ENCODE results near the gene SRGN.
"Not testable (repeated sequence)": the region's sequence is repeated elsewhere in the genome, so short reads cannot be mapped to it uniquely, and the experiment has no call there.

The SRGN gene

GRCh38 chr10:69087590-69088470 is at the start of gene SRGN:
Gene SRGN (plus strand): TSS chr10:69088103. CDS start chr10:69088158, 55 bp downstream.
- DNase-seq (ENCODE audit: low spot score): no peak

- not testable (repeated sequence) for DNase-seq (ENCODE audit: low spot score)
Measured at GRCh38 chr10:69040904-69041303, 47.0 kb upstream of the SRGN start.

GRCh38 chr10:69042417-69042816 is 45.5 kb upstream of the SRGN start:
- DNase-seq (ENCODE audit: low spot score): no peak

- DNase-seq (ENCODE audit: low spot score): no peak
Measured at GRCh38 chr10:69042838-69043237, 45.1 kb upstream of the SRGN start.

- no peak for DNase-seq (ENCODE audit: low spot score)
Measured at GRCh38 chr10:69043931-69044531, 43.9 kb upstream of the SRGN start.

- no peak for DNase-seq (ENCODE audit: low spot score)
Measured at GRCh38 chr10:69044546-69044945, 43.4 kb upstream of the SRGN start.

- DNase-seq (ENCODE audit: low spot score): no peak
Measured at GRCh38 chr10:69045441-69046300, 42.2 kb upstream of the SRGN start.

- no peak for DNase-seq (ENCODE audit: low spot score)
Measured at GRCh38 chr10:69047111-69047832, 40.6 kb upstream of the SRGN start.

GRCh38 chr10:69048103-69048502 is 39.8 kb upstream of the SRGN start:
- DNase-seq (ENCODE audit: low spot score): no peak

GRCh38 chr10:69049566-69049961 is 38.3 kb upstream of the SRGN start:
- no peak for DNase-seq (ENCODE audit: low spot score)

GRCh38 chr10:69051303-69051702 is 36.6 kb upstream of the SRGN start:
- DNase-seq (ENCODE audit: low spot score): no peak

- peak; percentile 48 for DNase-seq (ENCODE audit: low spot score)
Measured at GRCh38 chr10:69051710-69052487, 36.0 kb upstream of the SRGN start.

- DNase-seq (ENCODE audit: low spot score): no peak
Measured at GRCh38 chr10:69052736-69053135, 35.2 kb upstream of the SRGN start.

- no peak for DNase-seq (ENCODE audit: low spot score)
Measured at GRCh38 chr10:69055241-69055640, 32.7 kb upstream of the SRGN start.

GRCh38 chr10:69056129-69056528 is 31.8 kb upstream of the SRGN start:
- no peak for DNase-seq (ENCODE audit: low spot score)

GRCh38 chr10:69056536-69057260 is 31.2 kb upstream of the SRGN start:
- no peak for DNase-seq (ENCODE audit: low spot score)

GRCh38 chr10:69057261-69057950 is 30.5 kb upstream of the SRGN start:
- DNase-seq (ENCODE audit: low spot score): no peak

- DNase-seq (ENCODE audit: low spot score): no peak
Measured at GRCh38 chr10:69057951-69058297, 30.0 kb upstream of the SRGN start.

- DNase-seq (ENCODE audit: low spot score): no peak
Measured at GRCh38 chr10:69060127-69060798, 27.6 kb upstream of the SRGN start.

Data from iPS-NIHi11 (cell line).